K562 (cell line): ENCODE data around the gene PTGER3. TPM values are rescaled to one million over a fixed set of nuclear protein-coding genes. Genes with fewer than 3 reads are reported as not detected.

Source experiments
- ARNT ChIP-seq, 2 experiments: fragments of 450-650 bp; IDR thresholded peaks; 2 replicates each; pipeline ENCODE4 v1.6.1; 2016; ENCODE audit warnings: mild to moderate bottlenecking in 1 of 2
- ATF1 ChIP-seq, 2 experiments: fragments of 450-650 bp in 1 of 2; IDR thresholded peaks; 2 replicates each; pipeline ENCODE4 v1.6.1; 2016; ENCODE audit warnings: missing compliant biosample characterization in 1 of 2, missing genetic modification characterization in 1 of 2
- ATF7 ChIP-seq: fragments of 450-650 bp; IDR thresholded peaks from 2 replicates; pipeline ENCODE4 v1.7.1; 2014; ENCODE audit warnings: mild to moderate bottlenecking, moderate library complexity
- BACH1 ChIP-seq: fragments of 200-800 bp; sonication (Bioruptor generic); IDR thresholded peaks from 2 replicates; pipeline ENCODE4 v1.6.1; 2016; ENCODE audit warnings: missing genetic modification characterization, missing compliant biosample characterization
- CBFA2T2 ChIP-seq: fragments of 450-650 bp; conservative IDR thresholded peaks from 2 replicates; pipeline ENCODE4 v1.6.1; 2017; ENCODE audit warnings: mild to moderate bottlenecking
- CC2D1A ChIP-seq: fragments of 450-650 bp; IDR thresholded peaks from 2 replicates; pipeline ENCODE4 v1.6.1; 2017; ENCODE audit warnings: mild to moderate bottlenecking
- COPS2 ChIP-seq: fragments of 450-650 bp; conservative IDR thresholded peaks from 2 replicates; pipeline ENCODE4 v1.6.1; 2016; ENCODE audit warnings: mild to moderate bottlenecking, moderate library complexity
- ILF3 ChIP-seq: fragments of 450-650 bp; IDR thresholded peaks from 2 replicates; pipeline ENCODE4 v1.6.1; 2018; ENCODE audit warnings: antibody characterized with exemption, mild to moderate bottlenecking, moderate library complexity, borderline replicate concordance
- JUN ChIP-seq, 2 experiments: sonication (generic) in 1 of 2; formaldehyde crosslinking in 1 of 2; IDR thresholded peaks; 2 replicates each; pipeline versions ENCODE4 v1.6.1 to v1.8.0; 2012 to 2022; ENCODE audit warnings: borderline replicate concordance in 2 of 2, mild to moderate bottlenecking in 2 of 2, improper control_type of control experiment in 1 of 2, low read depth in 1 of 2, low read length in 1 of 2, missing genetic modification reagents in 1 of 2
- JUND ChIP-seq, 2 experiments: IDR thresholded peaks; 2 replicates in 1 of 2; 3 replicates in 1 of 2; pipeline ENCODE4 v1.6.1; 2011; ENCODE audit warnings: borderline replicate concordance in 2 of 2, low read depth in 2 of 2, low read length in 2 of 2, improper control_type of control experiment in 1 of 2, missing biosample characterization in 1 of 2, missing genetic modification characterization in 1 of 2, missing genetic modification reagents in 1 of 2
- MYC ChIP-seq, 2 experiments: fragments of 250-450 bp in 1 of 2; sonication (Bioruptor Pico) in 1 of 2; IDR thresholded peaks; 2 replicates each; pipeline versions ENCODE4 v1.5.1 to v1.6.1; 2012 to 2021; ENCODE audit warnings: low read depth in 2 of 2, borderline replicate concordance in 1 of 2, improper control_type of control experiment in 1 of 2, low read length in 1 of 2, mild to moderate bottlenecking in 1 of 2, moderate library complexity in 1 of 2
- NRF1 ChIP-seq, 2 experiments: fragments of 450-650 bp; IDR thresholded peaks in 1 of 2; conservative IDR thresholded peaks in 1 of 2; 2 replicates each; pipeline ENCODE4 v1.6.1; 2014; ENCODE audit warnings: mild to moderate bottlenecking in 2 of 2
- POLR2AphosphoS2 ChIP-seq: IDR thresholded peaks from 2 replicates; pipeline ENCODE4 v1.6.1; 2012; ENCODE audit warnings: low read length, improper control_type of control experiment
- RCOR1 ChIP-seq, 2 experiments: IDR thresholded peaks; 2 replicates each; pipeline ENCODE4 v1.6.1; 2012; ENCODE audit warnings: low read depth in 2 of 2, low read length in 2 of 2, borderline replicate concordance in 1 of 2, improper control_type of control experiment in 1 of 2
- RNF2 ChIP-seq: sonication (generic); IDR thresholded peaks from 2 replicates; pipeline ENCODE4 v1.6.1; 2016
- SMARCC2 ChIP-seq: fragments of 450-650 bp; IDR thresholded peaks from 2 replicates; pipeline ENCODE4 v1.6.1; 2017; ENCODE audit warnings: antibody characterized with exemption, moderate library complexity, mild to moderate bottlenecking, low read depth
- TAL1 ChIP-seq: fragments of 450-650 bp; IDR thresholded peaks from 2 replicates; pipeline ENCODE4 v1.6.1; 2016; ENCODE audit warnings: mild to moderate bottlenecking
- TBP ChIP-seq: optimal IDR thresholded peaks from 2 replicates; pipeline ENCODE3; 2011; ENCODE audit warnings: low read depth, low read length, improper control_type of control experiment
- ZNF133 ChIP-seq: fragments of 250-450 bp; sonication (Bioruptor Pico); IDR thresholded peaks from 2 replicates; pipeline ENCODE4 v1.4.0; 2020; ENCODE audit warnings: mild to moderate bottlenecking
- ZNF174 ChIP-seq: fragments of 250-450 bp; sonication (Bioruptor Pico); IDR thresholded peaks from 2 replicates; pipeline ENCODE4 v1.4.0; 2020; ENCODE audit warnings: mild to moderate bottlenecking
- polyA plus RNA-seq, 8 experiments: library from polyadenylated mRNA; depleted of rRNA in 4 of 8; stranded (reverse) in 5 of 8; unstranded in 3 of 8; fragments of >200 nt; fragmentation: Nextera tagmentation in 2 of 8; fragmentation: Illumina TruSeq in 1 of 8; extraction: Ambion mirVana in 2 of 8; extraction: Trizol in 1 of 8; gene quantifications; 2 replicates each; pipeline versions ENCODE4 v1.2.1 to v1.2.3, GENCODE V29; 2011 to 2014; ENCODE audit warnings: inconsistent platforms in 1 of 8, missing spikeins in 1 of 8
- total RNA-seq, 7 experiments: library from RNA; depleted of rRNA in 6 of 7; stranded (reverse); fragments of >200 nt in 6 of 7; fragmentation: Illumina TruSeq in 2 of 7; extraction: Trizol in 2 of 7; gene quantifications; 2 replicates each; pipeline versions ENCODE4 v1.2.1 to v1.2.3, GENCODE V29; 2011 to 2021; ENCODE audit warnings: low replicate concordance in 1 of 7
- TF ChIP-seq, protein P1 (sequence below), 2 experiments: IDR thresholded peaks in 1 of 2; conservative IDR thresholded peaks in 1 of 2; 2 replicates each; pipeline ENCODE4 v1.6.1; 2016; ENCODE audit warnings: low read depth in 2 of 2, mild to moderate bottlenecking in 1 of 2, missing compliant biosample characterization in 1 of 2, missing genetic modification characterization in 1 of 2, moderate library complexity in 1 of 2
- TF ChIP-seq, protein P2 (sequence below): conservative IDR thresholded peaks from 2 replicates; pipeline ENCODE4 v1.6.1; 2011; ENCODE audit warnings: low read depth, mild to moderate bottlenecking, low read length; ENCODE audit not compliant: control insufficient read depth

The PTGER3 gene
- total and polyA plus RNA-seq, 9 of the 15 experiments (the other 6 are each of a cell fraction or from before 2014, with no cell fraction given), result 3.8 to 28.5 (median 14.2) TPM

DNA sequence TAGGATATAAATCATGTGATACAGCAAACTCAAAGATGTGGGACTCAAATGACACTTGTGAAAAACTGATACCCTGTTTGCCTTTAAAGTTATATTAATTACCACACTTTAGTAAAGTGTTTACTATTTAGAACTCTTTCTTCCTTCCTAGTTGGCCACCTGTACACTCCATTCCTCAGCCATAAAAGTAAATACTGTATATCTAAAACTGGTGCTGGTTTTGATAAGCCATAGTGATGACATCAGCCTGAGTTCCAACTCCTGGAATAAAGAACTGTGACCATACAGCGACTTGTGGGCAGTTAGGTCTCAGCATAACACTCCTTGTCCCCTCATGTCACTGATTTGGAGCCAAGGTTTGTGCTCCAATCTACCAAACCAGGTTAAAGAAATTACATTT lies 2.8 kb downstream of the PTGER3 start (continued):
- TF ChIP-seq JUND (IDR thresholded peaks at IDR 0.05; ENCODE audit: borderline replicate concordance, low read depth, low read length) (peak; percentile 85), JUND (tag; IDR thresholded peaks at IDR 0.05; ENCODE audit: borderline replicate concordance, low read depth, low read length) (peak; percentile 90; the same call in 2 of the 3 replicates), MYC (IDR thresholded peaks at IDR 0.05; ENCODE audit: low read depth, low read length) (peak; percentile 37; the same call in 1 of the 2 replicates), MYC (CRISPR knock-in tag; IDR thresholded peaks at IDR 0.05; ENCODE audit: borderline replicate concordance, low read depth) (no peak), RCOR1 (IDR thresholded peaks at IDR 0.05; ENCODE audit: borderline replicate concordance in 1 of 2, low read depth in 2 of 2, low read length in 2 of 2) (peak in 1 of 2 experiments; percentile 49; a peak in 2 of 4 replicates), BACH1 (tag) (no peak), SMARCC2 (peak; percentile 35; the same call in 1 of the 2 replicates), RNF2 (no peak), TAL1 (0 out of 2 replicates have a peak, but pooled peaks have one; percentile 13), JUN (IDR thresholded peaks at IDR 0.05; ENCODE audit: borderline replicate concordance, low read depth, low read length) (peak; percentile 79), JUN (CRISPR knock-in tag; IDR thresholded peaks at IDR 0.05; ENCODE audit: borderline replicate concordance) (no peak), TBP (peak; percentile 46), COPS2 (no peak), ATF7 (peak; percentile 91), POLR2AphosphoS2 (no peak), ATF1 (CRISPR knock-in tag; IDR thresholded peaks at IDR 0.05) (no peak), ATF1 (tag; IDR thresholded peaks at IDR 0.05) (peak; percentile 48; the same call in 1 of the 2 replicates), NRF1 (conservative IDR thresholded peaks at IDR 0.05 in 1 of 2, IDR thresholded peaks at IDR 0.05 in 1 of 2) (no peak), ZNF174 (CRISPR knock-in tag) (no peak), ZNF133 (CRISPR knock-in tag) (no peak), ILF3 (no peak), CBFA2T2 (peak; percentile 16; the same call in 1 of the 2 replicates), CC2D1A (no peak), ARNT (IDR thresholded peaks at IDR 0.05) (0 out of 4 replicates have a peak, but pooled peaks of 1 of the 2 experiments have one; percentile 25)
- TF ChIP-seq, protein P1, sequence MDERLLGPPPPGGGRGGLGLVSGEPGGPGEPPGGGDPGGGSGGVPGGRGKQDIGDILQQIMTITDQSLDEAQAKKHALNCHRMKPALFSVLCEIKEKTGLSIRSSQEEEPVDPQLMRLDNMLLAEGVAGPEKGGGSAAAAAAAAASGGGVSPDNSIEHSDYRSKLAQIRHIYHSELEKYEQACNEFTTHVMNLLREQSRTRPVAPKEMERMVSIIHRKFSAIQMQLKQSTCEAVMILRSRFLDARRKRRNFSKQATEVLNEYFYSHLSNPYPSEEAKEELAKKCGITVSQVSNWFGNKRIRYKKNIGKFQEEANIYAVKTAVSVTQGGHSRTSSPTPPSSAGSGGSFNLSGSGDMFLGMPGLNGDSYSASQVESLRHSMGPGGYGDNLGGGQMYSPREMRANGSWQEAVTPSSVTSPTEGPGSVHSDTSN (CRISPR knock-in tag; IDR thresholded peaks at IDR 0.05; ENCODE audit: low read depth), result no peak
- TF ChIP-seq, protein P1 (tag; conservative IDR thresholded peaks at IDR 0.05; ENCODE audit: low read depth), result peak; percentile 31
- TF ChIP-seq, protein P2, sequence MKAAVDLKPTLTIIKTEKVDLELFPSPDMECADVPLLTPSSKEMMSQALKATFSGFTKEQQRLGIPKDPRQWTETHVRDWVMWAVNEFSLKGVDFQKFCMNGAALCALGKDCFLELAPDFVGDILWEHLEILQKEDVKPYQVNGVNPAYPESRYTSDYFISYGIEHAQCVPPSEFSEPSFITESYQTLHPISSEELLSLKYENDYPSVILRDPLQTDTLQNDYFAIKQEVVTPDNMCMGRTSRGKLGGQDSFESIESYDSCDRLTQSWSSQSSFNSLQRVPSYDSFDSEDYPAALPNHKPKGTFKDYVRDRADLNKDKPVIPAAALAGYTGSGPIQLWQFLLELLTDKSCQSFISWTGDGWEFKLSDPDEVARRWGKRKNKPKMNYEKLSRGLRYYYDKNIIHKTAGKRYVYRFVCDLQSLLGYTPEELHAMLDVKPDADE, result no peak
